Lower leg skin (tissue), 3 donors: ENCODE results near the gene ATPAF2.

Experiments used
- CTCF ChIP-seq, 3 donors: fragments of 450-650 bp; IDR thresholded peaks; one replicate each; pipeline ENCODE4 v1.5.1; 2016; ENCODE audit warnings: antibody characterized with exemption in 3 of 3, mild to moderate bottlenecking in 3 of 3, moderate library complexity in 2 of 3
- POLR2A ChIP-seq, 2 donors: fragments of 450-650 bp; IDR thresholded peaks; one replicate each; pipeline ENCODE4 v1.6.1; 2016 to 2017; ENCODE audit warnings: antibody characterized with exemption in 2 of 2, mild to moderate bottlenecking in 1 of 2, moderate library complexity in 1 of 2

DNA sequence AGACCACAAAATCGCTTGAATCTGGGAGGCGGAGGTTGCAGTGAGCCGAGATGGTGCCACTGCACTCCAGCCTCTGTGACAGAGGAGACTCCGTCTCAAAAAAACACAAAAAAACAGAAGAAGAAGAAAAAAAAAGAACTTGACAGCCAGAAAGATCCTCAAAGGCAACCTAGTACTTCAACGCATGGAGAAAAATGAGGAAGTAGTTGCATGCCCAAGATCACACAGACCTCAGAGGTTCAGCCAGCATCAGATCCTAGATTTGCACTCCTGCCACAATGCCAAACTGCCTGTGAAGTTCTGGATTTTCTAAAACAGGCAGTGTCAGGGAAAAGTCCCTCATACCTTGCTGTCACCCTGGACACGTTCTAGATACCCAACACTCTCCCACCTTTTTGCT, 1.5 kb downstream of the ATPAF2 start:
- TF ChIP-seq CTCF (IDR thresholded peaks at IDR 0.05) (no peak), POLR2A (IDR thresholded peaks at IDR 0.05) (no peak)
